ENCODE results near the gene MAEA.

MAEA gene

GRCh38 chr4:1300466-1301455, 11.1 kb downstream of the MAEA start:
- ATAC-seq: peak; percentile 43 to 44

- ATAC-seq: no peak
These were observed 12.5 kb downstream of the MAEA start for GRCh38 chr4:1302159-1302558.

DNA sequence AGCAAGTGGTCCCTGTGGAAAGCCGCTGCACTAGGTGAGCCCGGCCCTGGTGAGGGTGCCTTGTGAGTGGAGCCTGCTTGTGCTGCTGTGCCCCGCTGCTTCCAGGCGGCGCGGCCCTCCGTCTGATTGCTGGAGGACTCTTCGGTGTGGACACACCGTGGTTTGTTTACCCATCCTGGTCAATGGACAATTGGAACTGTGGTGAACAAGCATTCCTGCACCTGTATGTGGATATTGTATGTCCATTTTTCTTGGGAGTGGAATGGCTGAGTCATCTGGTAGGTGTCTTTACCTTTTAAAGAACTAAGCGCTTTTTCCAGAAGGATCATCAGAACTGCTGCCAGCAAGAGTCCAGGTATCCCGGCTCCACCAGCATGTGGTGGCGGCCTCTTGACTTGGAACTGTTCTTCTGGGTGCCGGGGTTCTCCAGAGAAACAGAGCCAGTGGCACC, 15.6 kb downstream of the MAEA start:
- ATAC-seq: no peak

GRCh38 chr4:1305781-1306455, 16.2 kb downstream of the MAEA start:
- ATAC-seq: peak; percentile 53 to 59

DNA sequence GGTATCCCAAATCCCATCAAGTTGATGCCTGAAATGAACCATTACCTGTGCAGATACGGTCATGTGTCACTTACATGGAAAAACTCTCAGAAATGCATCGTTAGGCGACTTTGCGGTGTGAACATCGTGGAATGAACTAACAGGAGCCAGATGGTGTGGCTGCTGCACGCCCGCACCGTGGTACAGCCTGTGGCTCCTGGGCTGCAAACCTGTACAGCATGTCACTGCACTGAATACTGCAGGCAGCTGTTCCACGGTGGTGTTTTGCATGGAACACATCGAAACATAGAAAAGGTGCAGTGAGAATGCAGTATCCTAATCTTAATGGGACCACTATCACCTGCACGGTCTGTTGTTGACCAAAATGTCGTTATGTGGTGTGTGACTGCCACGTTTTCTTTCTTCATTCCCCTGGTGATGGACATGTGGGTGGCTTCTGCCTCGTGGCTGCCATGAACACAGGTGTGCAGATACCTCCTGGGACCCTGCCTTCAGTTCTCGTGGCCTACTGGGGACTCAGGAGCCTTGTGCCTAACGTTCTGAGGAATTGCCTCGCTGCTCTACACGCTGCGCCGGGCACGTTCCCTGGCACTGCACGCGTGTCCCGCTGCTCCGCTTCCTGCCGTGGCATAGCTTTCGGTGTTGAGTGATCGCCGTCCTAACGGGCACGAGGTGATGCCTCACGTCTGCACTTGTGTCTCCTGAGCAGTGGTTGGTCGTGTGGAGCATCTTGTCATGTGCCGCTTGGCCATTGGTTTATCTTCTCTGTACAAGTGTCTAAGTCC, 18.5 kb downstream of the MAEA start:
- no peak for ATAC-seq

DNA sequence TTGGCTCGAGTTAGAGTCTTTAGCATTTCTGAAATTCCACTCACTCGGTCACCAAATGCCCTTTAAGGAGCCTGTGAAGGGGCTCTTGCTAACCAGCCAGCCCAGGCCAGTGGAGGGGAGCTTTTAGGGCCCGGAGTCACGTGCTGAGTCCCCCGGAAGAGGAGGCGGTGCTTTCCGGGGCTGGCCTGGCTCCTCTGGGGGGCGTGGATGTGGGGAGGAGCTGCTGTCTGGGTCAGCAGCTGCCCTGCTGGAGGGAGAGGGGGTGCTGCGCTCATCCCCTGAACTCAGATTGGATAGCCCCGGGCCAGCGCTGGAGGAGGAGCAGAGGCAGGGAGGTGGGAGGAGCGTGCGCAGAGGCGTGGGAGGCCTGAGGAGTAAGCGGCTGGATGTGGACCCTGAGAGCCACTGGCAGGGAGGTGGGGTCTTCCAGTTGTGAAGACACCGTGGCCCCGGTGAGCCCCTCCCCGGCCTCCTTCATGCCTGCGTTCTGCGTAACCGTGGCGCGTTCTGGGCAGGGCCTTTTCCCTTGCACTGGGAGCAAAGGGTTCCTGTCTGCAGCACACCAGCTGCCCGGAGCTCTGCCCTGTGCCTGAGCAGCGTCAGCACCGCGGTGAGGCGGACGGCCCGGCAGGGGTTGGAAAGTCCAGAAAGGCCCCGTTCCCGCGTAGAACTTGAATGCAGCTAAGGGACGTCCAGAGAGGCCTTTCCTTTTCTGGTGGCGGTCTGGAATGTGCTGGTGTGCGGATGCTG, 19.7 kb downstream of the MAEA start:
- peak; percentile 73 to 78 for ATAC-seq

DNA sequence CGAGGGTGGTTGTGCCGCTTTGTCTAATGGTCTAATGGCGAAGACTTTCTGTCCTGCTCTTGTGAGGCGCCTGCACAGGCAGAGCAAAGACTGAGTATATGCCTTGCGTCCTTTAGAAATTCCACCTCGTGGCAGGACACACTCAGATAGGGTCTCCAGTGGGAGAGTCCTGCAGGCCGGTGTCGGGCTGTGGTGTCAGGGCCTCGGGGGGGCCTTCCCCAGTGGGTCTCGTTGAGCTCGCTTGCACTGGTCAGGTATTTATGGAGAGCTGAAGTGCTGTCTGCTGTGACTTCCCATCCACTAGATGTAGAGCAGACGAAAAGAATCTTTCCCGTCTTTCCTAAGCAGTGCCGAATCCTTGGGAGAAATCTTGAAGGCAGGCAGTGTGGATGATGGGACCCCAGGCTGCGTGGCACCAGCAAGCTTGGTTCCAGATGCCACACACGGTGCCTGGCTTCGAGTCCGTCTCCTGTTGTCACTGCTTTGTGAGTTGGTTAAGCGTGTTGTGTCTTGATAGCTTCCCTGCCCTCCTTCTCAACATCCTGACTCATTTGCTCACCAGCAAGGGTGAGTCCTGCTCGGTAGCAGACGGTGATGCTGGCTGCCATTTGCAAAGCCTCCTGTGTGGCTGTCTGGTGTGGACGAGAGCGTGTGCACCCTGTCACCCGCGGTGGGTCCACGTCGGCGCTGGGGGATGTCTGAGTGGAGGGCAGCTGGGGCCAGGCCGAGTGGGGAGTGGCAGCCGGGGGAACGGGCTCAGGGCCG, 20.5 kb downstream of the MAEA start:
- no peak for ATAC-seq

DNA sequence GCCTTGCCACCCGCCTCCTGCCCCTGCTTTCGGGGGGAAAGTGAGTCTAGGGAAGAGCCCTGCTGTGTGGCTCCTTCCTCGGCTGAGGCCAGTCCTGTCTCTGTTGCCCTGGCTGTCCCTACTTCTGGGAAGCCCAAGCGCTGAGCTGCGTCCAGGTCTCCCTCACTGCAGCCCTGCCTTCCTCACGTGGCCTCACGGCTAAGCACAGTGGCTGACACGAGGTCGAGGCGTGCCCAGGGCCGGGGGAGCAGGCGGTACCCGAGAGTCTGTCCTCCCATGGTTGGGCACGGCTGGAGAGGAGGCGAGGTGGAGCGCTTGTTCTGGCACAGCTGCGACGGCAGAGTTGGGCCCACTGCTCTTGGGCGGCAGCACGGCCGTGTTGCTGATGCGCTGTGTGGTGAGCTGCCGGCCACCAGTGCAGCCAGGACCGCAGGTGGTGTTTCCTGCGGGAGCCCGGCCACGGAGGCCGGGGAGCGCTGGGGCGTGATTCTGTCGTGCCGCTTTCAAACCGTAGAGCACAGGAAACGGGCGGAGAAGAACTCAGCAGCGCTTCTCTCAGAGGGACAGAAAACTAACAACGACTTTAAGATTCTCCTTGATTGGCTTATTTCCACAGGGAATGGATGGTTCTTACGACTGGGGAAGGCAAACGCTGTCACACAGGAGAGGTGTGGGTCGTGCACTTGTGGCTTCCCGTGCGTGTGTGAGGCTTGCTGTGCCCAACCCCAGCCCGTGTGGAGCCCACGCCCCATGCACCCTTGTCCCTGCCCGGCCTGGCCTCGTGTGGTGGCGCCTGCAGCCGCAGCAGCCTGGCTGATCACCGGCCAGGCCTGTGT, 21.3 kb downstream of the MAEA start:
- no peak for ATAC-seq

- no peak for ATAC-seq
These were observed 23.3 kb downstream of the MAEA start for GRCh38 chr4:1312821-1313640.

DNA sequence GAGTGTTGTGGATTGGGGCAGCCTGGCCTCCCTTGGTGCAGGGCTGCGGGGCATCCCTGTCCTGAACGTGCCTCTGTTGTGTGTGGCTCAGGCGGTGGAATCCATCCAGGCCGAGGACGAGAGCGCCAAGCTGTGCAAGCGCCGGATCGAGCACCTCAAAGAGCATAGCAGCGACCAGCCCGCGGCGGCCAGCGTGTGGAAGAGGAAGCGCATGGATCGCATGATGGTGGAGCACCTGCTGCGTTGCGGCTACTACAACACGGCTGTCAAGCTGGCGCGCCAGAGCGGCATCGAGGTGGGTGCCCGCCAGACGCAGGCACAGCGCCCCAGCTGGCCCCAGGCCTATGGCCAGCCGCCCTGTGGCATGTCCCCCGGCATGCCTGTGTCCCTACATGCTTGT, 25.6 kb downstream of the MAEA start:
- ATAC-seq: no peak

DNA sequence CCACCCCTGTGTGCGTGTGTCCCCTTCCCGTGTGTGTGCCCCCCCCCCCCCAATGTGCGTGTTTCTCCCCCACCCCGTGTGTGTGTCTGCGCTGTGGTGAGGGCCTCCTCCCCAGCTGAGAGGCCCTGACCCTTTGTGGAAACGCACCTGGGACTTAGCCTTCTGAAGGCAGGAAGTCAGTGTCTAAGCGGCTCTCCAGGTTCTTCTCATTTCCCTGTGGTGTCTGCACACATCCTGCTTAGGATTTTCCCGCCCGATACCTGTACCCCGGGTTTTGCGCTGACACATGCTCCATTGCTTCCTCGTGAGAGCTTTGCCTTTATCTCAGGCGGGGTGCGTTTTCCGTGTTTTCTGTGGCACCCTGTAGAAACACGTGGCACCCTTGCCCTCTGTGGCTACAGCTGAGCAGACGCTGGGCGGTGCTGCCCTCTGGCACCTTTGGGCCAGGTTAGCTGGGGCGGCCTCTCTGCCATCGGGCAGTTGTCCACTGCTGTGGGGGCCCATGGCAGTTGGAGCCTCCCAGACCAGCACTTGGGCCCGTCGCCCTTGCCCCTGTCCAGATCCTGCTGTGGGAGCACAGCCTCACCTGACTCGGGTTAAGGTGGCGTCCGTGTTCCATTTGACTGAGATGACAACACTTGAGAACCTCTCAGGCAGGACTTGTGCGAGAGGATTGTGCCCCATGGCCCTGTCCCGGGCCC, 26.3 kb downstream of the MAEA start:
- no peak for ATAC-seq

GRCh38 chr4:1316537-1317168, 27.0 kb downstream of the MAEA start:
- no peak for ATAC-seq

- ATAC-seq: no peak
These were observed 27.7 kb downstream of the MAEA start for GRCh38 chr4:1317177-1318045.

GRCh38 chr4:1318046-1318375, 28.3 kb downstream of the MAEA start:
- ATAC-seq: no peak

GRCh38 chr4:1318488-1319213, 29.0 kb downstream of the MAEA start:
- ATAC-seq: no peak

DNA sequence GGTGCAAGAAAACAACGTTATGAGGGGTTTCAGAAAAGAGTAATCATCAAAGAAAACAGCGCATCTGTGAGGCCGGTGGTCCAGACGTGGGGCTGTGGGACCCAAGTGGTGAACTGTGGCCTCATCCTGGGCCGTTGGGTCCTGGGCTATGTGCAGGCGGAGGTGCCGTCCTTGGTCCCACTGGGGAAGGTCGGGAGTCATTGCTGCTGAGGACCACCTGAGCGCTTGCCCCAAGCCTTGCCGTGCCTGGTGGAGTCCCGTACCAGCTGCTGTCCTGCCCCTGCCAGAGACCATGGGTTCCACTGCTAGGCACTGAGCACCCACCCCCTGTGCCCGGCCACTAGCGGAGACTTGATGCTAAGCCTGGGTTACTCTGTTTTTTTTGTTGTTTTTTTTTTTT, 31.8 kb downstream of the MAEA start:
- ATAC-seq: no peak

Measured in activated CD4-positive, CD25-positive, alpha-beta regulatory T cell treated with anti-CD3 and anti-CD28 coated beads, Interleukin-2, amount 50 U/mL, for 24 hours (primary cell).